Natural killer cell treated with Interleukin-12 subunit alpha and Interleukin-12 subunit beta and Interleukin-15 and Interleukin-18, amount 100 ng/mL, for 72 hours (primary cell): ENCODE data around the gene FCHSD2. TPM values are rescaled to one million over a fixed set of nuclear protein-coding genes. Genes with fewer than 3 reads are reported as not detected.
"Not testable (repeated sequence)": the region's sequence is repeated elsewhere in the genome, so short reads cannot be mapped to it uniquely, and the experiment has no call there.

Experiments used
- ATAC-seq, 2 donors: fragments of 150-1000 bp; cut with Tn5 transposase in 1 of 2; sonication (Bioruptor Pico), chemical (Tn5 transposase) in 1 of 2; 2 replicates each; pipeline ENCODE4 v1.10.0; 2021
- DNase-seq: peaks from one replicate; pipeline ENCODE4 v3.0.0; 2022; ENCODE audit warnings: low spot score
- H3K27ac Mint-ChIP-seq, 2 donors: 1 replicate in 1 of 2; 2 replicates in 1 of 2; pipeline ENCODE4 v1.8.0; 2022; ENCODE audit warnings: mixed read lengths in 2 of 2, mild to moderate bottlenecking in 1 of 2, moderate library complexity in 1 of 2
- H3K27me3 Mint-ChIP-seq, 2 donors: 1 replicate in 1 of 2; 2 replicates in 1 of 2; pipeline ENCODE4 v1.8.0; 2022; ENCODE audit warnings: mixed read lengths in 2 of 2
- H3K36me3 Mint-ChIP-seq: one replicate; pipeline ENCODE4 v1.8.0; 2022; ENCODE audit warnings: mixed read lengths
- H3K4me1 Mint-ChIP-seq, 2 donors: 1 replicate in 1 of 2; 2 replicates in 1 of 2; pipeline ENCODE4 v1.8.0; 2022; ENCODE audit warnings: low read depth in 2 of 2, mixed read lengths in 2 of 2, mild to moderate bottlenecking in 1 of 2
- H3K4me3 Mint-ChIP-seq: one replicate; pipeline ENCODE4 v1.8.0; 2022; ENCODE audit warnings: mixed read lengths
- H3K9me3 Mint-ChIP-seq: 2 replicates; pipeline ENCODE4 v1.8.0; 2022; ENCODE audit warnings: mixed read lengths
- total RNA-seq, 2 donors: library from RNA; stranded (reverse); gene quantifications; one replicate each; pipeline ENCODE4 v1.2.3, GENCODE V29; 2022

Gene FCHSD2
- total RNA-seq, 2 donors from 2014 or later, result 58.8 to 77.3 TPM

DNA sequence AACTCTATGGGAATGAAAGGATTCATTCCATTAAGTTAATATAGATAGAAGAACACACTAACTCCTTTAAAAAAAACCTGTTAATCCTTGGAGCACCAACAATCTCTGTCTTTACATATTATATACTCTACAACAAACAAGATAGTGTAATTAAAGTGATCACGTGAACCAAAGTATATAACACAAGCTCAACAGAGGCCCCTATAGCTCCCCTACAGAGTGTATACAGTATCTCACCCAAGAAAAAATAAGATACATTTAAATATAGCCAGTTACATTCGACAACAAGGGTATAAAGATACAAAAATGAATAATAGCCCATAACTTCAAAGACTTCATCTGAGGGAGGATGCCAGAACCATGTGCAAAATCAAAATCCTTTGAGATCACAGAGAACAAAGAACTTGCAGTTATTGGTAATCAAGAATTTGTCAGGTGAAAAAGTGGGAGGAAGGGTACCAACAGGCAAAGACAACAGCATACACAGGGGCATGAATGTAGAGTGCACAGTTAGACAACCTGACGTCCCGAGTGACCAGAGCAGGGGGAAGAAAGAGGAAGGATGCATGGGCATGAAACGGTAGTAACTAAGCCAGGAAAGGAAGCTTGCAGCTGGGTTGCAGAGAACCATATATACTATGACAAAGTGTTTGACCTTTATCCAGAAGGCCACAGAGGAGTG is 4.7 kb downstream of the FCHSD2 start:
- ATAC-seq (no peak), DNase-seq (no peak)
- peak overlapping the region; percentile 35 for H3K4me3 Mint-ChIP-seq
- peak overlapping the region; percentile 6 to 28 for H3K27ac Mint-ChIP-seq
- no peaks in the 10 kb centered on the region for H3K27me3 Mint-ChIP-seq
- peaks cover 12 to 23% of the 10 kb centered on the region in 2 donors for H3K4me1 Mint-ChIP-seq
- H3K9me3 Mint-ChIP-seq, result no peaks in the 10 kb centered on the region
- H3K36me3 Mint-ChIP-seq, result peaks cover 14% of the 10 kb centered on the region

DNA sequence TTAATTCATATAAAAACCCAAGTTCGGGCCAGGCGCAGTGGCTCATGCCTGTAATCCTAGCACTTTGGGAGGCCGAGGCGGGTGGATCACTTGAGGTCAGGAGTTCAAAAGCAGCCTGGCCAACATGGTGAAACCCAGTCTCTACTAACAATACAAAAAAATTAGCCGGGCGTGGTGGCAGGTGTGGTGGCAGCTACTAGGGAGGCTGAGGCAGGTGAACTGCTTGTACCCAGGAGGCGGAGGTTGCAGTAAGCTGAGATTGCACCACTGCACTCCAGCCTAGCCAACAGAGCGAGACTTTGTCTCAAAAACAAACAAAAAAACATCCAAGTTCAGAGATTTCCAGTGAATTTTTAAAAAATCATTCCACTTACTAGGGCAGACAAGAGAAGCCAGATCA is 5.4 kb downstream of the FCHSD2 start:
- H3K27me3 Mint-ChIP-seq, H3K4me3 Mint-ChIP-seq, H3K9me3 Mint-ChIP-seq, DNase-seq, ATAC-seq: not testable (repeated sequence)
- Mint-ChIP-seq H3K36me3 (peaks cover 14% of the 10 kb centered on the region), H3K4me1 (peaks cover 12 to 23% of the 10 kb centered on the region in 2 donors), H3K27ac (peak overlapping the region in 1 of 2 donors; percentile 14)

DNA sequence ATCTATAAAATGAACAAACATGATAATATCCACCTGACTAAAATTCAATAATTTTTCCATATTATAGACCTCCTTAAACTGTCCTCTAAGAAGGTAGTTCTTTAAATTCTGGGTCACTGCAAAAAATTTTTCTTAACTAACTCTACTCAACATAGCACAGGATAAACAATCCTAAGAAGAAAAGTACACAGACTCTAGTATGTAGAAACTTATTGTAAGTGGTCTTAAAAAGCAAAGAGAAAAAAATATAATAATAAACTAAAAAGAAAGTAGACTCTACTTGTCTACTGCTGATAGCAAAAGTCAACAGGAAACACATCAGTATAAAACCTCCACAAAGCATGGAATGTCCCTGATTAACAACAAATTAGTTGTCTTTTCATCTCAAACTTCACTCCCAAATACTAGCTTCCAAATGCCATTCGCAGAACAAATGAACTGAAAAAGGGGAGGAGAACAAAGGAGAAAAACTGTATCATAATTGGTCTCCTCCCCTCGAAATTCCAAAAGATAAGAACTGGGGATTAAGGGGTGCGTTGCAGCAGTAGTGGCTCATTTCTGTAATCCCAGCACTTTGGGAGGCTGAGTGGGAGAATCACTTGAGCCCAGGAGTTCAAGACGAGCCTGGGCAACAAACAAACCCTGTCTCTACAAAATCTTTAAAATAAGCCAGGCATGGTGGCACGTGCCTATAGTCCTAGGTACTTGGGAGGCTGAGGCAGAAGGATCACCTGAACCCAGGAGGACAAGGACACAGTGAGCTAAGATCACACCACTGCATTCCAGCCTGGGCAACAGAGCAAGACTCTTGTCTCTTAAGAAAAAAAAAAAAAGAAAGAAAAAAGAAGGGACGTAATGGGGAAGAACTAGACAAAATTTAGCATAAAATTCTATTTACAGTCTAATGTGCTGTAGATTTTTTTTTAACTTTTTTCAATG is 6.5 kb downstream of the FCHSD2 start:
- DNase-seq, result no peak
- H3K9me3 Mint-ChIP-seq, result no peaks in the 10 kb centered on the region
- no peak overlapping the region for H3K4me3 Mint-ChIP-seq
- H3K27ac Mint-ChIP-seq, result peak overlapping the region in 1 of 2 donors; percentile 35
- peaks cover 11% of the 10 kb centered on the region for H3K36me3 Mint-ChIP-seq
- H3K4me1 Mint-ChIP-seq, result peaks cover 11 to 21% of the 10 kb centered on the region in 2 donors
- no peak for ATAC-seq
- no peaks in the 10 kb centered on the region for H3K27me3 Mint-ChIP-seq

DNA sequence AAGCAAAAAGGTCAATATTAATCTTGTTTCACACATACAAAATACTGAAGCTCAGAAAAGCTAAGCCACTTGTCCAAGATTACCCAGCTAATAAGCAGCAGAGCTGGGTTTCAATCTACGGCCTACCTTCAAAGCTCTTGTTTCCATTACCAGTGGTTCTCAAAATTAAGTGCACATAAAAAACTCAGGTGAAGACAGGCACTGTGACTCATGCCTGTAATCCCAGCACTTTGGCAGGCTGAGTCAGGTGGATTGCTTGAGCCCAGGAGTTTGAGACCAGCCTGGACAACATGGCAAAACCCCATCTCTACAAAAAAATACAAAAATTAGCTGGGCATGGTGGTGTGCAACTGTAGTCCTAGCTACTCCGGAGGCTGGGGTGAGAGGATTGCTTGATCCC is 9.8 kb downstream of the FCHSD2 start:
- not testable (repeated sequence) for H3K36me3 Mint-ChIP-seq

DNA sequence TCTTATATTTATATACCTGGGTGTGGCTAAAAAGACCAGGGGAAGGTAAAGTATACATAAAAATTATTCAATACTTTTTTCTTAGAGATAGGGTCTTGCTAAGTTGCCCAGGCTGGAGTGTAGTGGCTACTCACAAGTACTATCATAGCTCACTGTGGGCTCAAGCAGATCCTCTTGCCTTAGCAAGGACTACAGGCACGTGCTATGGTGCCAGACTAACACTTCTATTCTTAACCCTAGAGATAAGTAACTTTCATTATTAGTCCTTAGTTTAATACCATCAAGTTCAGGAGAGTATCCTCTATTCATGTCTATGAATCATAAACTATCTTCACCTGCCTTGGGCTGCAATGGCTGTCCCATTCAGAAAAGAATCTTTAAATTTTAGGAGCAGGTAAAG is 11.9 kb downstream of the FCHSD2 start:
- no peak for ATAC-seq

More for the DNA sequence above, 9.8 kb downstream of the FCHSD2 start:
- not testable (repeated sequence) for ATAC-seq, H3K4me1 Mint-ChIP-seq, H3K27ac Mint-ChIP-seq, H3K4me3 Mint-ChIP-seq, H3K9me3 Mint-ChIP-seq, DNase-seq, H3K27me3 Mint-ChIP-seq

DNA sequence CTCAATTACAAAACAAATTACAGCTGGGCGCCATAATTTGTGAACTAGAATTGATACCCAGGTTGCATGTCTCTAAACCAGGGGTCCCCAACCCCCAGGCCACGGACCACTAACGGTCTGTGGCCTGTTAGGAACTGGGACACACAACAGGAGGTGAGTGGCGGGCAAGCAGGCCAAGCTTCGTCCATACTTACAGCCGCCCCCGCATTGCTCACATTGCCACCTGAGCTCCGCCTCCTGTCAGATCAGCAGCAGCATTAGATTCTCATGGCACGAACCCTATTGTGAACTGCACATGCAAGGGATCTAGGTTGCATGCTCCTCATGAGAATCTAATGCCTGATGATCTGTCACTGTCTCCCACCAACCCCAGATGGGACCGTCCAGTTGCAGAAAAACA is 12.9 kb downstream of the FCHSD2 start:
- Mint-ChIP-seq H3K4me3 (no peak overlapping the region), H3K27ac (no peak overlapping the region), H3K27me3 (no peaks in the 10 kb centered on the region), H3K36me3 (peaks cover 12% of the 10 kb centered on the region), H3K4me1 (peaks cover 5 to 15% of the 10 kb centered on the region in 2 donors), H3K9me3 (peaks cover 4% of the 10 kb centered on the region)
- DNase-seq (no peak), ATAC-seq (no peak)

More for the DNA sequence above, 11.9 kb downstream of the FCHSD2 start:
- no peak overlapping the region for H3K4me3 Mint-ChIP-seq
- H3K27me3 Mint-ChIP-seq, result no peaks in the 10 kb centered on the region
- peaks cover 0 to 11% of the 10 kb centered on the region in 2 donors for H3K4me1 Mint-ChIP-seq
- H3K9me3 Mint-ChIP-seq, result no peaks in the 10 kb centered on the region
- no peak overlapping the region for H3K27ac Mint-ChIP-seq
- peaks cover 4% of the 10 kb centered on the region for H3K36me3 Mint-ChIP-seq
- DNase-seq, result no peak

DNA sequence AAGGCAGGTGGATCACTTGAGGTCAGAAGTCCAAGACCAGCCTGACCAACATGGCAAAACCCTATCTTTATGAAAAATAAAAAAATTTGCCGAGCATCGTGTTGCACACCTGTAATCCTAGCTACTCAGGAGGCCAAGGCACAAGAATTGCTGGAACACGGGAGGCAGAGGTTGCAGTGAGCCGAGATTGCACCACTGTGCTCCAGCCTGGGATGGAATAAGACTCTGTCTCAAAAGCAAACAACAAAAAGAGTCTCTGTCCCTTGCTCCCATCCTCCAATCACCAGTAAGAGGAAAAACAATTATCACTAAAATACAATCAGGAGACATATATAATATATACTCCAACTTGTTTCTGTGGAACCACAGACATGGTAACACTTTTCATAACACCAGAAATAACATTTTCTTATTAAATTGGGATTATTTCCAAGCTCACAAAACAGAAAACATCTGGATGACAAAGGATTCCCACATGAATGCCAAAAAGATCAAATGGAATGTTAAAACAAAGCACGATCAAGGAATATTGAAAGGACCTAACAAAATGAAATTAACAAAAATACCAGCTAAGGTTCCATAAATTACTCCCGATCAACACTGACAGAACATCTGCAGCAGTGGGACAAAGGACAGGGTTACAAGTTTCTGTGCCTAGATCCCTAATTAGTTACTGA is 15.2 kb downstream of the FCHSD2 start:
- Mint-ChIP-seq H3K9me3 (peaks cover 4% of the 10 kb centered on the region), H3K27me3 (no peaks in the 10 kb centered on the region), H3K36me3 (peaks cover 12% of the 10 kb centered on the region), H3K4me3 (no peak overlapping the region), H3K4me1 (peaks cover 5 to 20% of the 10 kb centered on the region in 2 donors), H3K27ac (peak overlapping the region in 1 of 2 donors; percentile 41)
- ATAC-seq (no peak), DNase-seq (no peak)

DNA sequence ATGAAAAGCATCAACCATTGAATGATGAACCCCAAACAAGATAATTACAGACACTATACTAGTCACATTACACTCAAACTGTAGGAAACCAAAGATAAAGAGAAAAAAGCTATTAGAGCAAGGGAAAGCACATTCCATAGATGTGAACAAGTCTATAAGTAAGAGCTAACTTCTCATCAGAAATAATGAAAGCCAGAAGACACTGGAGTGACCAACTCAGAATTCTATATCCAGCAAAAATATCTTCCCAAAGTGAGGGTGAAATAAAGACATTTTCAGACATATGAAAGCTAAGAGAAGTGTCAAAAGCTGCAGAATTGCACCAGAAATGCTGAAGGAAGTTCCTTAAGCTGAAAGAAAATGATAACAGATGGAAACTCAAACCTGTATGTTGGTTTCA is 17.3 kb downstream of the FCHSD2 start:
- peaks cover 4% of the 10 kb centered on the region for H3K9me3 Mint-ChIP-seq
- ATAC-seq (no peak), DNase-seq (no peak)
- H3K27me3 Mint-ChIP-seq, result no peaks in the 10 kb centered on the region
- peaks cover 12% of the 10 kb centered on the region for H3K36me3 Mint-ChIP-seq
- no peak overlapping the region for H3K27ac Mint-ChIP-seq
- peaks cover 11 to 25% of the 10 kb centered on the region in 2 donors for H3K4me1 Mint-ChIP-seq
- H3K4me3 Mint-ChIP-seq, result no peak overlapping the region

DNA sequence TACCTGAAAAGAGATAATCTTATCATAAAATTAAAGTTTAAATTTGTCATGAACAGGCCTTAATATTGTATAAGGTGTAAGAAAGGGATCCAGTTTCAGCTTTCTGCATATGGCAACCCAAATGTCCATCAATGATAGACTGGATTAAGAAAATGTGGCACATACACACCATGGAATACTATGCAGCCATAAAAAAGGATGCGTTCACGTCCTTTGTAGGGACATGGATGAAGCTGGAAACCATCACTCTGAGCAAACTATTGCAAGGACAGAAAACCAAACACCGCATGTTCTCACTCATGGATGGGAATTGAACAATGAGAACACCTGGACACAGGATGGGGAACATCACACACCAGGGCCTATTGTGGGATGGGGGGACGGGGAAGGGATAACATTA is 18.2 kb downstream of the FCHSD2 start:
- not testable (repeated sequence) for H3K27me3 Mint-ChIP-seq, H3K9me3 Mint-ChIP-seq, H3K4me3 Mint-ChIP-seq, DNase-seq, ATAC-seq, H3K27ac Mint-ChIP-seq
- peaks cover 12% of the 10 kb centered on the region for H3K36me3 Mint-ChIP-seq
- peaks cover 11 to 27% of the 10 kb centered on the region in 2 donors for H3K4me1 Mint-ChIP-seq

DNA sequence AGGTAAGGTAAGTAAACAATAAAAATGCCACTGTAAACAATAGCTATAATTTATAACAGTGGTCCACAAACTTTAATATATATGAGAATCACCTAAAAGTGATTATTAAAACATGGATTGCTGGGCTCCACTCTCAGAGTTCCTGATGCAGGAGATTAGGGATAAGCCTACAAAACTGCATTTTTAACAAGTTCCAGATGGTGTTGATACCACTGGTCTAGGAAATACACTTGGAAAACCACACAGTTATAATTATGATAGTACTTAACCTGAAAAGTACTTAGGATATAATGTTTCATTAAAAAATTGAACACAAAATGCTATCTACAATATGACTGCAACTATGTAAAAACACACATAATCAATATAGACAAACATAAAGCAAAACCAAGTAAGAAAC is 20.4 kb downstream of the FCHSD2 start:
- H3K9me3 Mint-ChIP-seq, result peaks cover 4% of the 10 kb centered on the region
- DNase-seq, result no peak
- H3K27ac Mint-ChIP-seq, result no peak overlapping the region
- H3K4me1 Mint-ChIP-seq, result peaks cover 16 to 23% of the 10 kb centered on the region in 2 donors
- no peaks in the 10 kb centered on the region for H3K27me3 Mint-ChIP-seq
- H3K36me3 Mint-ChIP-seq, result peaks cover 12% of the 10 kb centered on the region
- H3K4me3 Mint-ChIP-seq, result no peak overlapping the region
- ATAC-seq, result no peak

DNA sequence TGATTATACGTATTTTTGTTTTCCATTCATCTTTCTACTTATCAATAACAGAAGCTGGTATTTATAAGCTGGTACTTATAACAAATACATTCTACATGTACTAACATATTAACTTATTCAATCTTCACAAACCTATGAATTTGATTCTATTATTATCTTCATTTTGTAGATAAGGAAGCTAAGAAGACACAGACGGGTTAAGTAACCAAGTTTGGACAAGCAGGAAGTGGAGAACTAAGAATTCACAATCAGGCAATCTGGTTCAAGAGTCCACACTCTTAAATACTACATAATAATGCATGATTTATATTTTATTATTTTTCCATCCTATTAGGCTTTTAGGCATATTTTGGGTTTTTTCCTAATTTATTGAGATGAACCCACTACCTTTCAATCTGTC is 25.0 kb downstream of the FCHSD2 start:
- no peaks in the 10 kb centered on the region for H3K9me3 Mint-ChIP-seq
- H3K4me1 Mint-ChIP-seq, result peaks cover 17 to 24% of the 10 kb centered on the region in 2 donors
- H3K36me3 Mint-ChIP-seq, result peaks cover 9% of the 10 kb centered on the region
- ATAC-seq (no peak), DNase-seq (no peak)
- no peak overlapping the region for H3K27ac Mint-ChIP-seq
- no peak overlapping the region for H3K4me3 Mint-ChIP-seq
- no peaks in the 10 kb centered on the region for H3K27me3 Mint-ChIP-seq

DNA sequence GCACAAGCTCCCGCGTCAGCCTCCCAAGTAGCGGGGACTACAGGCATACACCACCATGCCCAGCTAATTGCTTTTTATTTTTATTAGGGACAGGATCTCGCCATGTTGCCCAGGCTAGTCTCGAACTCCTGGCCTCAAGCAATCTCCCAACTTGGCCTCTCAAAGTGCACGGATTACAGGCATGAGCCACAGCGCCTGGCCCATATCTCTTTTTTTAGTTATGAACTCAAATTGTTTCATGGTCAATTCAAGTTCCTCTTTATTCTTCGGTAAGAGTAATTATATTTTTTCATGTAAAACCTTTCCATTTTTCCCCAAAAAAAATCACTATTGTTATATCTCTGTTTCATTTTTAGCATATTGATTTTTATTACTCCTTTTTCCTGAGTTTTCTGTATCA is 25.5 kb downstream of the FCHSD2 start:
- no peaks in the 10 kb centered on the region for H3K9me3 Mint-ChIP-seq
- H3K27ac Mint-ChIP-seq, result no peak overlapping the region
- no peaks in the 10 kb centered on the region for H3K27me3 Mint-ChIP-seq
- H3K4me3 Mint-ChIP-seq, result no peak overlapping the region
- DNase-seq (no peak), ATAC-seq (no peak)
- peaks cover 12% of the 10 kb centered on the region for H3K36me3 Mint-ChIP-seq
- H3K4me1 Mint-ChIP-seq, result peaks cover 17 to 23% of the 10 kb centered on the region in 2 donors

DNA sequence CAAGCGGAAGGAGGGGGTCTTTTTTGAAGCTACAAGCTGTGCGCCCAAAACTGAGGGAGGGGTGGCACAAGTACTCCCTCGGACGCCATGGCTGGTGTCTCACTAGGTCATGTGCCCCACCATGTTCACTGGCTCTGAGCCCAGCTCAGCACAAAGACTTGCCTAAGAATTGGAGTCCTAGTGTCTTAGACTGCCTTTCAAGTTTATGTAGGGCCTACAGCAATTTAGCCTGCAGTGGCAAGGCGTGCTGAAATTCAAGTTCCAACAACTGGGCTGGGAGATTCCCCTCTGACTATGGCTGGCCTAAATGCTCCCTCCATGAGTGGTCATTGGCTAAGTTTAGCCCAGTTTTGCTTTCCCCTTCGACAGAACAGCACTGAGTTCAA is 27.3 kb downstream of the FCHSD2 start:
- Mint-ChIP-seq H3K36me3 (peaks cover 30% of the 10 kb centered on the region), H3K27me3 (no peaks in the 10 kb centered on the region)
- DNase-seq, result no peak

More for the DNA sequence above, 27.3 kb downstream of the FCHSD2 start:
- Mint-ChIP-seq H3K4me1 (peaks cover 12 to 18% of the 10 kb centered on the region in 2 donors), H3K9me3 (no peaks in the 10 kb centered on the region), H3K4me3 (no peak overlapping the region), H3K27ac (no peak overlapping the region)
- ATAC-seq, result no peak
